ENCODE results near the gene GATD1. TPM values are rescaled to one million over a fixed set of nuclear protein-coding genes. Genes with fewer than 3 reads are reported as not detected.

Gene GATD1
- total and polyA plus RNA-seq, 2 experiments from 2014 or later: 39.3 to 51.0 TPM

GRCh38 chr11:797296-798092 lies 20.2 kb upstream of the GATD1 start:
- H3K27me3 Mint-ChIP-seq (ENCODE audit: insufficient read depth, low read depth, poor library complexity): peaks cover 5% of the 10 kb centered on the region
- peaks cover 6% of the 10 kb centered on the region; the same call in 1 of the 3 replicates for H3K36me3 Mint-ChIP-seq (ENCODE audit: low read depth)
- no peaks in the 10 kb centered on the region for H3K9me3 Mint-ChIP-seq
- DNase-seq (ENCODE audit: low spot score) (peak; percentile 76), ATAC-seq (peak; percentile 49)
- no peaks in the 10 kb centered on the region for H3K36me3 ChIP-seq (ENCODE audit: insufficient read depth)
- H2AFZ ChIP-seq: peak overlapping the region; percentile 52; the same call in 1 of the 2 replicates
- peak overlapping the region; percentile 86 for H3K4me3 ChIP-seq
- no peak overlapping the region for H3K27ac Mint-ChIP-seq
- H4K20me1 ChIP-seq (replicated peaks; ENCODE audit: insufficient read depth): no peaks in the 10 kb centered on the region
- peak overlapping the region; percentile 81 for H3K4me3 Mint-ChIP-seq
- peaks cover 14% of the 10 kb centered on the region for H3F3A ChIP-seq (replicated peaks; ENCODE audit: low read depth)
- peak overlapping the region; percentile 69; the same call in 1 of the 2 replicates for H3K27ac ChIP-seq (ENCODE audit: low read depth)
- no peaks in the 10 kb centered on the region; the same call in 1 of the 2 replicates for H3K79me2 ChIP-seq (replicated peaks; ENCODE audit: insufficient read depth)
- peak overlapping the region; percentile 95 for H3K4me2 ChIP-seq
- H3K4me1 Mint-ChIP-seq: peaks cover 16% of the 10 kb centered on the region; the same call in 2 of the 3 replicates
- no peaks in the 10 kb centered on the region for H3K9me2 ChIP-seq (ENCODE audit: insufficient read depth)
- H3K27me3 ChIP-seq (ENCODE audit: insufficient read depth): no peaks in the 10 kb centered on the region
- peaks cover 8% of the 10 kb centered on the region; the same call in 1 of the 2 replicates for H3K4me1 ChIP-seq (ENCODE audit: insufficient read depth)
- TF ChIP-seq JUNB (IDR thresholded peaks at IDR 0.05; ENCODE audit: unreplicated experiment): no peak
- no peak for TF ChIP-seq STAT1 (IDR thresholded peaks at IDR 0.05; ENCODE audit: unreplicated experiment)
- no peak for TF ChIP-seq CREB1 (CRISPR knock-in tag; IDR thresholded peaks at IDR 0.05; ENCODE audit: low read depth)
- no peak for TF ChIP-seq NANOG (IDR thresholded peaks at IDR 0.05; ENCODE audit: borderline replicate concordance)
- TF ChIP-seq ETS1 (IDR thresholded peaks at IDR 0.05): no peak

GRCh38 chr11:796565-797295 lies 19.4 kb upstream of the GATD1 start:
- Mint-ChIP-seq H3K4me3 (peak overlapping the region; percentile 81), H3K27ac (no peak overlapping the region; the same call in 1 of the 2 replicates)
- H3K27ac ChIP-seq (ENCODE audit: low read depth): peak overlapping the region; percentile 69; the same call in 1 of the 2 replicates
- no peak for TF ChIP-seq ZNF114 (CRISPR knock-in tag; IDR thresholded peaks at IDR 0.05)
- no peak for TF ChIP-seq POLR2AphosphoS5 (IDR thresholded peaks at IDR 0.05; ENCODE audit: low read depth)
- TF ChIP-seq CREB1 (CRISPR knock-in tag; IDR thresholded peaks at IDR 0.05; ENCODE audit: low read depth): no peak
- TF ChIP-seq ETS1 (IDR thresholded peaks at IDR 0.05): no peak
- no peak for TF ChIP-seq STAT1 (IDR thresholded peaks at IDR 0.05; ENCODE audit: unreplicated experiment)
- TF ChIP-seq NANOG (IDR thresholded peaks at IDR 0.05; ENCODE audit: borderline replicate concordance): no peak
- no peak for TF ChIP-seq REST (IDR thresholded peaks at IDR 0.05; ENCODE audit: unreplicated experiment)
- TF ChIP-seq EZH2 (IDR thresholded peaks at IDR 0.05; ENCODE audit: low read depth, unreplicated experiment): no peak
- TF ChIP-seq EZH2phosphoT487 (IDR thresholded peaks at IDR 0.05; ENCODE audit: unreplicated experiment): no peak
- no peak for TF ChIP-seq JUNB (IDR thresholded peaks at IDR 0.05; ENCODE audit: unreplicated experiment)

More at GRCh38 chr11:796565-797295, 19.4 kb upstream of the GATD1 start:
- Histone ChIP-seq H3F3A (replicated peaks; ENCODE audit: low read depth) (peaks cover 14% of the 10 kb centered on the region), H4K20me1 (replicated peaks; ENCODE audit: insufficient read depth) (no peaks in the 10 kb centered on the region), H3K36me3 (ENCODE audit: insufficient read depth) (no peaks in the 10 kb centered on the region), H3K4me2 (peak overlapping the region; percentile 95), H3K79me2 (replicated peaks; ENCODE audit: insufficient read depth) (no peaks in the 10 kb centered on the region; the same call in 1 of the 2 replicates), H3K4me3 (peak overlapping the region; percentile 86), H3K9me2 (ENCODE audit: insufficient read depth) (no peaks in the 10 kb centered on the region), H3K27me3 (ENCODE audit: insufficient read depth) (no peaks in the 10 kb centered on the region), H3K4me1 (ENCODE audit: insufficient read depth) (peaks cover 8% of the 10 kb centered on the region; the same call in 1 of the 2 replicates), H2AFZ (no peak overlapping the region)
- no peak for ATAC-seq
- Mint-ChIP-seq H3K4me1 (peaks cover 16% of the 10 kb centered on the region; the same call in 2 of the 3 replicates), H3K27me3 (ENCODE audit: insufficient read depth, low read depth, poor library complexity) (peaks cover 4% of the 10 kb centered on the region), H3K36me3 (ENCODE audit: low read depth) (peaks cover 6% of the 10 kb centered on the region; the same call in 1 of the 3 replicates), H3K9me3 (no peaks in the 10 kb centered on the region)
- DNase-seq (ENCODE audit: low spot score): no peak

Measured in GM23338 (cell line).